Dermis microvascular lymphatic vessel endothelial cell (primary cell): ENCODE measurements around the gene TSR1. TPM values are rescaled to one million over a fixed set of nuclear protein-coding genes. Genes with fewer than 3 reads are reported as not detected.

Experiments used
- DNase-seq, 2 donors: peaks; one replicate each; pipeline versions ENCODE4 v3.0.0 to v3.0.0-alpha.2; 2010; ENCODE audit warnings: low read depth in 2 of 2
- total RNA-seq: library from RNA; depleted of rRNA; stranded (reverse); fragments of >200 nt; gene quantifications from 2 replicates; pipeline ENCODE4 v1.2.1, GENCODE V29; 2014

The TSR1 gene
- total RNA-seq, 1 donor from 2014 or later, result 34.4 TPM

DNA sequence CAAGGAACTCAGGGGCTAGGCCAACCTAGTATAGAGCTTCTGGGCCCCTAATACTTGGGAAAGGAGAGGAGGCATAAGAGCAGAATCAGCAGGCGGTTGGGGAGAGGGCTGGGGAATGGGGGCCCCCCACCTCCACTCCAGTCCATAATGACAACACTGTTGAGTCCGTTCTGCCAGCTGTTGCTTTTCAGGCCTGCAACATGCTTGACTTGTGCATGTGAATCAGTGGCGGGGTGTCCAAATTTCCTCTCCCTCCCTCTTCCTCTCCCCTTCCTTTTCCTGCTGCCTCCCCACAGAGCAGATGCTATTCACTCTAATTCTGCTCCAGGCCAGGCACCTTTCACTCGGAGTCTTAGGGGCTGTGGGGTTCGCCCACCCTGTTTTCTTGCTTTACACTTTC is 32.8 kb upstream of the TSR1 start:
- peak in 1 of 2 donors; percentile 23 for DNase-seq

DNA sequence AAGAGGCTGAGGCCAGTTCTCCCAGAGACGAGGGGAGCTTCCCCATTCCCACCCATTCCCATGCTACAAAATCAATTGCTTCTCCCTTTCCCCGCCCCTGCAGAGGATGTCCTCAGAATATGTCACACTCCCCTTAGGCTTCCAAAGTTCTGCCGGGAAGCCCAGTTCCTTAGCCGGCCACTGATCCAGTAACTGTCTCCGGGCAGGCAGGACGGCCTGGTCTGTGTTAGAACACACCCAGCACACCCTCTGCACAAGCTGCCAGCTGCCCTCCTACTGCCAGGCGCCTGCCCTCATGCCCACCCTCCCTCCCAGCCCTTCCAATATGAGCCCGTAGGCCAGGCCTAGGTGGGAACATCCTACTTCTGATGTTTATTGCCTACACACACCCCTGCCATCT is 32.1 kb upstream of the TSR1 start:
- DNase-seq, result no peak

DNA sequence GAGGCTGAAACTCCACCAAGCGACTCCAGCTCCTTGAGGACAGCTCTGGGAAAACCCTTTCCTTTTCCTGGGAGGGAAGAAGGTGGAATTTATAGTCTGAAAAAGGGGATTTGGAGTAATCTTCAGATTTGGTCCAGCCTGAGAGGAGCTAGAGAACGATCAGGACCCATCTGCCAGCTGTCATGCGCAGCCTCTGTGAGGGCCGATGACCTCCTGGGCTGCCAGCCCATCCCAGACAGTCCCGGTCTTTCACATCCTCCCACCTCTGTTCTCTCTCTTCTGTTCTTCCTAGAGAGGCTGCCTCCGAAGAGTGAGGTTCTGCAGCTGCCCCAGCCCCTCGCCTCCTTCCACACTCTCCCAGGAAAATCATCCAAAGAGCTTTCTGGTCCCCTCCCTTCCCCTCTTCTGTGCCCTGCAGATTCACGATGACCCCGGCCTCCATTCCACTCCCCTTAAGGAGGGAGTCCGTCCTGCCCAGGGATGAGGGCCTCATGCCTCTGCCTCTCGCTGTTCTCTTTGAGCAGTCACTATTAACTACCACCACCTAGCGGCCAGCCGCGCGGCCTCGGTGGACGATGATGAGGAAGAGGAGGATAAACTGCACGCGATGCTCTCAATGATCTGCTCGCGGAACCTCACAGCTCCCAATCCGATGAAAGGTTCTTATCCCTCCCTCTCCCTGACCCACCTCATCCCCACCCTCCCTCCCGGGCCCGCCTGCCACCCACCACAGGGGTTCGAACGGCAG is 30.7 kb upstream of the TSR1 start:
- no peak for DNase-seq

DNA sequence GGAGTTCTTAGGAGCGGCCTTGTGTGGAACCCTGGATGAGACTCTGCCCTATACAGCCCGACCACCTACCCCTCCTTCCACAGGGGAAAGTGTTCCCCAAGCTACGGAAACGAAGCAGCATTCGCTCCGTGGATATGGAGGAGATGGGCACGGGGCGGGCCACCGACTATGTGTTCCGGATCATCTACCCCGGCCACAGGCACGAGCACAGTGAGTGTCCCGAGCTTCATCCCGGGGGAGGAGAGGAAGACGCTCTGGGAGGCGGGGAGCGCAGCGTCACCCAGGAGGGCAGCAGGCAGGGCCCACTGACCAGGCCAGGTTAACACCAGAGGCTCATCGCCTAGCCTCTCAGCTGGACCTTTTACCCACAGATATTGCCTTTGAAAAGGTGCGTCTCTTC is 28.9 kb upstream of the TSR1 start:
- no peak for DNase-seq

DNA sequence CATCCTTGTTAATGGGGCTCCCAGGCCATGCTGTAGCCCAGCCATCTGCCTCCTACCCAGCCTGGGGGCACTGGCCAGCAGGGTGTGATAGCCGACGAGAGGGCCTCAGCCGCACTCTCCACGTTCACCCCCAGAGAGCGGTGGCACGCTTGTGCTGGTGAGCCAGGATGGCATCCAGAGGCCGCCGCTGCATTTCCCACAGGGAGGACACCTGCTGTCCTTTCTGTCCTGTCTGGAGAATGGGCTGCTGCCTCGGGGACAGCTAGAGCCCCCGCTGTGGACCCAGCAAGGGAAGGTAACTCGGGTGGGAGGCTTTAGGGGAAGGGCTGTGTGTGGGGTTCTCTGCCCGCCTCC is 28.5 kb upstream of the TSR1 start:
- no peak for DNase-seq

DNA sequence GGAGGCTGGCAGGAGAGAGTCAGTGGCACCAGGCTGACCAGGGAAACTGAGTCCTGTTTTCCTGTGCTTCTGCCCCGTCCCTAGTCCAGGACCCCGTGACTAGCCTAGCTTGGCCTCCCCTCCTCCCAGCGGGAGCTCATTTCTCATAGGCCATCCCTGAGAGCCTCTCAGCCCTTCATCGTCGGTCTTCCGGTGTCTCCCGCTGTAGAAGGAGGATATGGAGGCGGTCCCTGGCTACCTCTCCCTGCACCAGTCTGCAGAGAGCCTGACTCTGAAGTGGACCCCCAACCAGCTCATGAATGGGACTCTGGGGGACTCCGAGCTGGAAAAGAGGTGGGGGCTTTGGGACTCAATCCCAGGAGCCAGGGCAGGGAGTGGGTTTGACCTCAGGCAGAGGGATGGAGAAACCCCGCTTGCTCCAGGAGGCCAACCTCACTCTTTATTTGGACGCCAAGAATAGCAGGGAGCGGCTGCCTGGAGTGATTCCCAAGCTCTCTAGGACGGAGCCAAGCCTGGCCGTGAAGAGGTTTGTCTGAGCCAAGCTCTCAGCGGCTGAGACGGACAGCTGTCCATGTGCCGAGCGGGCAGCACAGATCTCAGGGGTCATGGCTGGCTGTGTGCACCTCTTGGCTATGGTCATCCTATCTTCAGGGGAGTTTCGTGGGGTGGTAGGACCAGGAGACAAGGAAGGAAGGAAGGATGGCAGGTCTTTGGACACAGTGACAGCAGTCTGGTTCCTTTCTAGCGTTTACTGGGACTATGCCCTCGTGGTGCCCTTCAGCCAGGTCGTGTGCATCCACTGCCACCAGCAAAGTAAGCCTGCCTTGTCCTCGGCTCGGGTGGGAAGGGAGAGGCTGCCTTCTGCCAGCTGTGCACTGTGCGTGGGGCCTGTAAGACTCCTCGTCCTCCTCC is 27.9 kb upstream of the TSR1 start:
- no peak for DNase-seq

DNA sequence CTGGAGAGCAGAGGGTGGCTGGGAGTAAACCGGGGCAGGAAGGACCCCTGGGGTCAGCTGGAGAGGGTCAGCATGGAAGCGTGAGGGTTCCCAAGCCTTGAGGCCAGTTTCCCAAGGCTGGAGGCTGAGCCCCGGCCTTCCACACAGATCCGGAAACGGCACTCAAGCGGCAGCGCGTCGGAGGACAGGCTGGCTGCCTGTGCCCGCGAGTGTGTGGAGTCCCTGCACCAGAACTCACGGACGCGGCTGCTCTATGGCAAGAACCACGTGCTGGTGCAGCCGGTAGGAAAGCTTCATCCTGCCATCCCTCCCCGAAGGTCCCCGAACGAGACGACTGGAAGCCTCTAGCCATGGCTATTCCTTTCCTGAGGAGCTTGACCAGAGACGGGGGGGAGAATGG is 27.1 kb upstream of the TSR1 start:
- DNase-seq, result no peak

DNA sequence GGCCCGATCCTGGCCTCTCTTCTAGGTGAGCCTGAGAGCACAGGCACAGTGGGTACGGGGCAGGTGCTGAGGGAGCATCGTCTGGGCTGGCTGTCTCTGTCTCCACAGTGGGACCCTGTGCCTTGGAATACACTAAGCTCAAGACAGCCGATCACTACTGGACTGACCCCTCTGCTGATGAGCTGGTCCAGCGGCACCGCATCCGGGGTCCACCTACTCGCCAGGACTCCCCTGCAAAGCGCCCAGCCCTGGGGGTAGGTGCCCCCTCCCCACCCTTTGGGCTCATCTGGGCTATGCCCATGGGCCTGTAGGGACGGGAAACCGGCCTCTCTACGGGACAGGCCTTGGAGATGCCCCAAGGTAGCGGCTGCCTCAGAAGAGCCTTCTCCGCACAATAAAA is 26.6 kb upstream of the TSR1 start:
- DNase-seq, result no peak

DNA sequence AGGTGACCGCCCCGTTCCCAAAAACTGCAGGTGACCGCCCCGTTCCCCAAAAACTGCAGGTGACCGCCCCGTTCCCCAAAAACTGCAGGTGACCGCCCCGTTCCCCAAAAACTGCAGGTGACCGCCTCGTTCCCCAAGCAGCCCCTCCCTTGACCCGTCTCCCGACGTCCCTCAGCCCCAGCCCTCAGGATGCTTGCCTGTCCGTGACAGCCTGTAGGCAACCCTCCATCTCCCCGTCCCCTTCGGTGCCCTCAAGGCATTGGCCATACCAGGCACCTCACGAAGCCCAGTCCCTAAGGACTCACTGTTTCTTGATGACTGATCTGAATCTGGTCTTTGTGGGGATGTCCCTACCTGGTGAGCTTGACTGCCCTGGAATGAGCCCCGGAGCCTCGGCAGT is 26.2 kb upstream of the TSR1 start:
- DNase-seq, result no peak

DNA sequence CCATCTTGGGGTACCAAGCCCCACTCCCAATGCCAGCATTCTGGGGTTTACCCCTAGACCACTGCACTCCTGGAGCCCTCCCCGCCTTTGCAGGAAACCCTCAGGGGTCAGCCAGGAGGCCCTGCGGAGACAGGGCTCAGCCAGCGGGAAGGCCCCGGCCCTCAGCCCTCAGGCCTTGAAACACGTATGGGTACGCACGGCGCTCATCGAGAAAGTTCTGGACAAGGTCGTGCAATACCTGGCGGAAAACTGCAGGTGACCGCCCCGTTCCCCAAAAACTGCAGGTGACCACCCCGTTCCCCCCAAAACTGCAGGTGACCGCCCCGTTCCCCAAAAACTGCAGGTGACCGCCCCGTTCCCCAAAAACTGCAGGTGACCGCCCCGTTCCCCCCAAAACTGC is 25.8 kb upstream of the TSR1 start:
- no peak for DNase-seq

DNA sequence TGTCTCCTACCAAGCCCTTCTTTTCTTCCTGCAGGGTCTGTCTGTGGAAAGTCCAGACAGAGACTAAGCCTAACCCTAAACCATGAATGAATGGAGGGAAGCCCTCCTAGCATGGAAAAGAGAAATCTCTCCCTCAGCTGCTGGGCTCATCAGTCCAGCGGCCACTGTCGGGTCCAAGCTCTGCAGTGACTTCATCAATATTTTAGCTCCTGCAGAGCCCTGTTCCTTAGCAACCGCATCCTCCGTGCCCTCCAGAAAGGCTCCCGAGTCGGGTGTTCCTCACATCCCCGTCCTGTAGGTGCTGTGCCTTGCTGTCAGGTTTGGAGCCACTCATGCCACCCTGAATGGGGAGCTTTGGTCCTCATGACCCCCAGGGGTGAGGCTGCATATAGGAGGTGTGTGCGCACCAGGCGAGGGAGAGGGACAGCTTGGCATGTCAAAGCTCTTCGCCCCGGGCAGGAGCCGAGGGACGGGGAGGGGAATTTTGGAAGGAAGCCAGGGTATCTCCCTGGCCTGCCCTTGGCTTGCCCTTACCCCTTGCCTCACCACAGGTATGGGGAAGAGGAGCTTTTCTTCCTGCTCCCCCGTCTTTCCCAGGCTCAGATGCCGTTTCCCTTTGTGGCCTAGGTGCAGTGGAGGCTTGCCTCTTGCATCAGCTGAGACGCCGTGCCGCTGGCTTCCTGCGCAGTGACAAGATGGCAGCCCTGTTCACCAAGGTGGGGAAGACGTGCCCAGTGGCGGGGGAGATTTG is 24.9 kb upstream of the TSR1 start:
- no peak for DNase-seq

DNA sequence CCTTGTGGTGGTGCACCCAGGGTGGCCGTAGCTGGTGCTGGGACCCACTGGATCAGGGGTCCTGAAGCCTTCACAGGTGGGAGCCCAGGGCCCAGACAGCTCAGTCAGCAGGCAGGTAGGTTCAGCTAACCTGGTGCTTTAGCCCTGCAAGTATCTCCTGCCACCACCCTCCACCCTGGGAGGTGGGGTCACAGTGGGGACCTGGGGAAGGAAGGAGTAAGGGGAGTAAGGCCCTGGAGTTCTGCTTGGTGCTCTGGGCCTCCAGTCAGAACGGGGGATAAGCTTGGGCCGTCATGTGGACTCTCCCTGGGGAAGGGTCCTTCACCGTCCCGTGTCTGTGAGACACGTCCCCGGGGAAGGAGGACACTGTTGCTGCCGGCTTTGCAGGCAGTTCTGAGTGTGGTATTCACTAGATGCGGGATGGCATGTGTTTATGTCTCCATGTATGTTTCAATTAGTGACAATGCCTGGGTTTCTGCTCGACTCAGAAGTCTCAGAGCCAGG is 21.7 kb upstream of the TSR1 start:
- no peak for DNase-seq

DNA sequence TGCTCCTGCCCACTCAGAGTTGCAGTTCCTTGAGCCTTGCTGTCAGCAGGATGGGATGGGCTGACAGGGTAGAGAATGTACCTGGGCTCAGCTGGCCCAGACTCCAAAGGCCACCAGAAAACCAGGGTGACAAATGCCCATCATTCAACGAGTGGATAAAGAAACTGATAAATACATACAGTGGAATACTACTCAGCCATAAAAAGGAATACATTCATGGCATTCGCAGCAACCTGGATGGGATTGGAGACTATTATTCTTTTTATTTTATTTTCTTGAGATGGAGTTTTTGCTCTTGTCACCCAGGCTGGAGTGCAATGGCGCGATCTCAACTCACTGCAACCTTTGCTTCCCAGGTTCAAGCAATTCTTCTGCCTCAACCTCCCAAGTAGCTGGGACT is 21.0 kb upstream of the TSR1 start:
- DNase-seq, result no peak

DNA sequence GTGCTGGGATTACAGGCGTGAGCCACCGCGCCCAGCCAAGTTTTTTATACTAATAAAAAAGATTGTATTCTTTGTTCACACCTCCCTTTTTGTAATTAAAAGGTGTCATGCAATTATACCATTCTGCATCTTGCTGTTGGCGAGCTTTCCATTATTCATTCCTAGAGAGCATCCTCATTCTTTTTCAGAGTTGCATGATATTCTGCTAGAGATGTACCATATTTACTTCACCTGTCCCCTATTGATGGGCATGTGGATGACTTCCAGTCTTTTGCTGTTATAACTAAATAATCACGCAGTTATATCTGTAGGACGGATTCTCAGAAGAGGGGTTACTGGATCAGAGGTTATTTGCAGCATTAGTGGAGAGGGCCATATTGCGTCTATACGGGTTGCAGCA is 18.1 kb upstream of the TSR1 start:
- no peak for DNase-seq

DNA sequence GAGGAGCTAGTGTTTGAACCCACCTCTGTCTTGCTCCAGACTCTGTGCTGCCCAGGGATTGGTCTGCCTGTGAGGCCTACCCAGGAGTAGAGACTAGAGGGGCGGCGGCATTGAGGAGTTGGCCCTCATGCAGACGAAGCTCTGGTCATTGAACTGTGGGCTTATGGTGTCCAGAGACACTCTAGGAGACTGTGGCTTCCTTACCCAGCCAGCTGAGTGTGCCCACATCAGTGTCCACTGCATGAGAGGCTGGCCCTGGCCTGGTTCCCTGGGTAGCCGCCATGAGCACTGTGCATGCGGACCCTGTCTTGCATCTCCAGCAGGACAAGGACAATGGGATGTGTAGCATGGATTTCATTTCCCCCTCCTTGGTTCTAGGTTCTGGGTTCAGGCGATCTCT is 15.0 kb upstream of the TSR1 start:
- no peak for DNase-seq

DNA sequence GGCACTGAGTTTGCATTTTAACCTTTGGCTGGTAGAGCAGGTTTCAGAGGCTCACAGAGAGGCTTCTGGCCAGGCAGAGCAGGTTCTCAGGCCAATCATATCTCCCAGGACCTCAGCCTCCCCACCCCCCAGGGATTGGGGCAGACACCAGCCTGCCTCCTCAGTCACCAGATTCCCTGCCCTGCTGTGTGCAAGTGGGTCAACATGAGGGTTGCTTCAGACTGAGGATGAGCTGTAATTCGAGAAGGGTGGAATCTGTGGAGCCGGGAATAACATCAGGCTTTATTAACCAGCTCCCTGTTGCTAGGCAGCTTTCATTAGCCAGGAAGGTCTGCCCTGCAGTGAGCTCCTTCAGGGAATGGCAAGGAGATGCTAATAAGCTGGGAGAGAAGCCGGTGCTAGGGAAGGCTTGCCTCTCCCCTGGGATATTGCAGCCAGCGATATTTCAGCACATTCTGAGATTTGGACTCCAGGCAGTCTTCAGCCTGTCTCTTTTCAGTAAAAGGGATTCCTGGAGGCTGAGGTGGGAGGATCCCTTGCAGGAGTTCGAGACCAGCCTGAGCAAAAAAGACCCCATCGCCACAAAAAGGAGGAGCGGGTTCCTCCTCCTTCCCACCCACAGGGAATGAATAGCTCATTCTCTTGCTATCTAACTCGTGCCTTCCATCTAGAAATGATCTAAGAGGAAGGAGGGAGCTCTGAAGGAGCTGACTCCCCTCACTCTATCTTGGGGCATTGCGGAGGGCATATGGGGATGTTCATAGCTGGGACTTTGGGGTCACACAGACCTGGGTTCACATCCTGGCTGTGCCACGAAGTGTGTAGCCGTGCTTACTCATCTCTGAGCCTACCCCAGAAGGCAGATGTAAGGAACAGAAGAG is 11.8 kb upstream of the TSR1 start:
- DNase-seq, result no peak

DNA sequence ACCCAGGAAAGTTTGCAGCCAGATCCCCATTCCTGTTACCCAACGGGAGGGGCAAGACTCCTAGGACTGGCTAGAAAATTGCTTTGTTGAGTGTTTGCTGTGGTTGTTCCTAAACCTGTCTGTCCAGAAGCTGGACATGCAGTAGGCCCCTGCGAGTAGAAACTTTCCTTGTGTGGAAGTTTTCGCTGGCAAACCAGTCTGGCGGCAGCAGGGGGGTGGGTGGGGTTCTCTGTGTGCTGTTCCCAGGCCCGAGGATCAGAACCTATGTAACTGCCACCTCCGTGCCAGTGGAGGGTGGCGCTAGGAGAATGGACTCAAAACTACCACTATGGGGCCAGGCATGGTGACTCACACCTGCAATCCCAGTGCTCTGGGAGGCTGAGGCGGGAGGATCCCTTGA is 10.2 kb upstream of the TSR1 start:
- DNase-seq, result no peak

DNA sequence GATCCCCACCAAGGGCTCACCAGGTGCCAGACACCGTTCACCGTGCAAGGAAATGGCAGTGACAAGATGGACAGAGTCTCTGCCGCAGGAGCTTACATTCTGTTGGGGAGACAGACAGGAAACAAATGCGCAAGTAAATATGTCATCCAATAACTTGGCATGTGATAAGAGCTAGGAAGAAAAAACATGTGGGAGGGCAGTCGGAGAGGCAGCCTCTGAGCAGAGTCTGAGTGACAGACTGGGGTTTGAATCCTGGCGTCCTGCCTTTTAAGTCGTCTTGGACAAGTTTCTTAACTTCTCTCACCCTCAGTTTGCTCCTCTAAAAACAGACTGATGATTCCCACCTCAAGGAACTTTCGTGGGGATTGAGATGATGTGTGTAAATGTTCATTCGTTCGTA is 8.3 kb upstream of the TSR1 start:
- DNase-seq, result peak in 1 of 2 donors; percentile 35

DNA sequence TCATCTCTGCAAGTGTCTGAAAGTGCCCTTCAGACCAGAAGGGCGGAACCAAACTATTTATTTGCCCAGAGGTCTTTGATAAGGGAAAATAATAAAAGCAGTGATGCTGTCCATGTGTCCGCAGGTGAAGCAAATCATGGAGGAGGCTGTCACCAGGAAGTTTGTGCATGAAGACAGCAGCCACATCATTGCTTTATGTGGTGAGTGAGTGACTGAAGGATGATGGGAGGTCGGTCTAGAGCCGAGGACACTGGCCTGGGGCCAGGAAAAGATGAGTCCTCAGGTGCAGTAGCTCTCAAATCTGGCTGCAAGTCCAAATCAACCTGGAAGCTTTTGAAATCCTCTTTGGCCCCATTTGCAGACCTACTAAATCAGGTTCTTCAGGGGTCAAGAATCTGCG is 7.2 kb upstream of the TSR1 start:
- DNase-seq, result peak; percentile 19 to 39

DNA sequence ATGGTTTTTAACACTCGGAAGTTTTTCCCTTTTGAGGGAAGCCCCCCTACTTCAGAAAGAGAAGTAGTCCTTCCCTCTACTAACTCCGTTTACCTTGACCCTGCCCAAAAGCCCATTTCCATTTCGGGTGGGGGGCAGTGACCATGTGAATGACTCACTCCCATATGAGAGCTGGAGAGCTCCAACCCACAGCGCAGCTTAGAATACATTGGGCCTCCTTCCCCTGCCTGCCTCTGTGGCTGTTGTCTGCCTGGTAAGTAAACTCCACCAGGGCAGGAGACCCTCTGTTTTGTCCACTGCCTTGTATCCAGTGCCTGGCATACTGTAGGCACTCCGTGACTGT is 2.0 kb upstream of the TSR1 start:
- peak in 1 of 2 donors; percentile 32 for DNase-seq
